ENCODE data around the gene RPL13A. TPM values are rescaled to one million over a fixed set of nuclear protein-coding genes. Genes with fewer than 3 reads are reported as not detected.
"Not testable (repeated sequence)": the region's sequence is repeated elsewhere in the genome, so short reads cannot be mapped to it uniquely, and the experiment has no call there.

Gene RPL13A
- total RNA-seq, 2 donors from 2014 or later = 4,147 to 5,288 TPM

DNA sequence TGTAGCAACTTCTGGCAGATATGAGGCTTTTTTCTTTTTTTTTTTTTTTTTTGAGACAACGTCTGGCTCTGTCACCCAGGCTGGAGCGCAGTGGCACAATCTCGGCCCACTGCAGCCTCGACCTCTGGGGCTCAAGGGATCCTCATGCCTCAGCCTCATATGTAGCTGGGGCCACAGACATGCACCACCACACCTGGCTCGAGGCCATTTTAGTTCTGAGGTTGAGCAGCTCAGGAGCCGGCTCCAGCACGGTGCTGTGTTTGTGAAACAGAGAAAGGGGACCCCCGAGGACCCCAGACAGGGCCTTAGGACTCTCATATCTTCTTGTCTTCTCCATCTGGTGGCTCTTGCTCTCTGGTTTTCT lies 16.8 kb upstream of the RPL13A start:
- H3K9me3 Mint-ChIP-seq = no peaks in the 10 kb centered on the region
- DNase-seq (ENCODE audit: low spot score in 2 of 2) (no peak), ATAC-seq (no peak)
- H3K36me3 Mint-ChIP-seq = peaks cover under 1 to 6% of the 10 kb centered on the region in 2 donors
- peak overlapping the region; percentile 81 to 90 for H3K27ac Mint-ChIP-seq

DNA sequence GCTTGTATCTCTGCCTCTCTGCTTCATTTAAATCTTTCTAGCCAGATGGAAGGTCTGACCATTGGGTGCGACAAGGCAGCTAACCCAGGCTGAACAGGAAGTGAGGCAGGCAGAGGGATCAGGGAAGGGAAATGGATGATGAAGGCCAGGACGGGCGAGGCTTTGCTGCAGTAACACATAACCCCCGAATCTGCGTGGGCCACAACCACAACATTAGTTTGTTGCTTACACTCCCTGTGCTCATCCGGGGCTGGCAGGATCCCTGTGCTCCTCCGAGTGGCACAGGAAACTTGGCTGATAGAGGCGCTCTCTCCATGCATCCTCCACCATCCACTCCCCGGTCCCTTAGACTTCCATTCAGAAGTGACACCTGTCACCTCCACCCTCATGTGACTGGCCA lies 14.5 kb upstream of the RPL13A start:
- DNase-seq (ENCODE audit: low spot score in 2 of 2) (no peak), ATAC-seq (no peak)
- H3K27ac Mint-ChIP-seq = peak overlapping the region; percentile 91 to 92
- H3K36me3 Mint-ChIP-seq = peaks cover 5 to 16% of the 10 kb centered on the region in 2 donors
- H3K9me3 Mint-ChIP-seq = no peaks in the 10 kb centered on the region

DNA sequence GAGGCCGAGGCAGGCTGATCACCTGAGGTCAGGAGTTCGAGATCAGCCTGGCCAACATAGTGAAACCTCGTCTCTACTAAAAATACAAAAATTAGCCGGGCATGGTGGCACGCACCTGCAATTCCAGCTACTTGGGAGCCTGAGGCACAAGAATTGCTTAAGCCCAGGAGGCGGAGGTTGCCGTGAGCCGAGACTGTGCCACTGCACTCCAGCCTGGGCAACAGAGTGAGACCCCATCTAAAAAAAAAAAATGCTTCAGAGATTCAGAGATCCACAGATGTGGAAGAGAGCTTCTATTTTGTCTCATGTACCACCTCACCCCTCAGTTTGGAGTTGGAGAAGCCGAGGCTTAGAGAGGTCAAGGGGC lies 13.9 kb upstream of the RPL13A start:
- H3K36me3 Mint-ChIP-seq = peaks cover 5 to 16% of the 10 kb centered on the region in 2 donors
- H3K9me3 Mint-ChIP-seq; DNase-seq (ENCODE audit: low spot score in 2 of 2); ATAC-seq: not testable (repeated sequence)
- peak overlapping the region; percentile 88 to 91 for H3K27ac Mint-ChIP-seq

DNA sequence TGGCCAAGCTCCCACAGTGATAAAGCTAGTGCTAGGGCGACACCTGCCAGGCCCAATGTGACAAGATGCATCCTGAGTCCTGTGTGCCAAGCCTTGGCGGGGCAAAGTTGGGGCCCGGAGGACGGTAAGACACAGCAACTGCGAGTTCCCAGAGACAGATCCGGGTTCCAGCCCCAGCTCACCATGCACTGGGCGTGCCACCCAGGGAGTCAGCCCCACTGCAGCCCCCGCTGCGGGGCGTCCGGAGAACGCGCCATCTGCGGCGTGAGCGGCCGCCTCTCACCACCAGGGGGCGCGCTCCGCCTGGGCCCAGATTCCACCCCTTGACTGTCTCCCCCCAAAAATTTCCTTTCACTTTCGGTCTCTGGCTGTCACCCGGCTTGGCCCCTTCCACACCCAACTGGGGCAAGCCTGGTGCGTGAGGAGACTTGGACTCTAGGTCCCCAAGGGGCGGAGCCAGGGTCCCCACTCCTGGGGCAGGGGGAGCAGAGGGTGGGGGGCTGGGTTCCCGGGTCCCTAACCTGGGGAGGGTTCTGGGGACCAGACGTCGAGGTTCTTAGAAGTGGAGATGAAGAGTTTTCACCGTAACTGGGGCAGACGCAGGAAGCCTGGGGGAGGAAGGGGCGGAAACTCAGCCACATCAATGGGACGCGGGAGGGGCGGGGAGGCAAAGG lies 13.4 kb upstream of the RPL13A start, which contains the start of gene FLT3LG:
TSS of gene FLT3LG (plus strand) at position 348 of the 674 bp plus-strand sequence. CDS start 425 bp downstream, outside the sequence.
- Mint-ChIP-seq H3K36me3 (peaks cover 5 to 14% of the 10 kb centered on the region in 2 donors), H3K9me3 (no peaks in the 10 kb centered on the region), H3K27ac (peak within 1 kb of the TSS; percentile 88 to 91)
- ATAC-seq (peak; percentile 46 to 77), DNase-seq (ENCODE audit: low spot score in 2 of 2) (peak; percentile 88 to 95)

DNA sequence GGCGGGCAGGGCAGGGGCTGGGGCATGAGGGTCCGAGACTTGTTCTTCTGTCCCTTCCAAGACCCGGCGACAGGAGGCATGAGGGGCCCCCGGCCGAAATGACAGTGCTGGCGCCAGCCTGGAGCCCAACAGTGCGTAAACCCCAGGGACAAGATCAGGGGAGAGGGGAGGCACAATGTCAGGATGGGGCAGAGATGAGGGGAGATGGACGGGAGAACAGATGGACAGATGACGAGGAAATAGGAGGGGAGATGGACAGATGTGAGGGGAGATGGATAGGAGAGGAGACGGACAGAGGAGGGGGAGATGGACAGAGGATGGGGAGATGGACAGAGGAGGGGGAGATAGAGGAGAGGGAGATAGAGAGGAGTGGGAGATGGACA lies 12.9 kb upstream of the RPL13A start:
- no peak for DNase-seq (ENCODE audit: low spot score in 2 of 2)
- ATAC-seq = no peak
- H3K36me3 Mint-ChIP-seq = peaks cover 5 to 16% of the 10 kb centered on the region in 2 donors
- no peaks in the 10 kb centered on the region for H3K9me3 Mint-ChIP-seq
- H3K27ac Mint-ChIP-seq = peak overlapping the region; percentile 77 to 91

DNA sequence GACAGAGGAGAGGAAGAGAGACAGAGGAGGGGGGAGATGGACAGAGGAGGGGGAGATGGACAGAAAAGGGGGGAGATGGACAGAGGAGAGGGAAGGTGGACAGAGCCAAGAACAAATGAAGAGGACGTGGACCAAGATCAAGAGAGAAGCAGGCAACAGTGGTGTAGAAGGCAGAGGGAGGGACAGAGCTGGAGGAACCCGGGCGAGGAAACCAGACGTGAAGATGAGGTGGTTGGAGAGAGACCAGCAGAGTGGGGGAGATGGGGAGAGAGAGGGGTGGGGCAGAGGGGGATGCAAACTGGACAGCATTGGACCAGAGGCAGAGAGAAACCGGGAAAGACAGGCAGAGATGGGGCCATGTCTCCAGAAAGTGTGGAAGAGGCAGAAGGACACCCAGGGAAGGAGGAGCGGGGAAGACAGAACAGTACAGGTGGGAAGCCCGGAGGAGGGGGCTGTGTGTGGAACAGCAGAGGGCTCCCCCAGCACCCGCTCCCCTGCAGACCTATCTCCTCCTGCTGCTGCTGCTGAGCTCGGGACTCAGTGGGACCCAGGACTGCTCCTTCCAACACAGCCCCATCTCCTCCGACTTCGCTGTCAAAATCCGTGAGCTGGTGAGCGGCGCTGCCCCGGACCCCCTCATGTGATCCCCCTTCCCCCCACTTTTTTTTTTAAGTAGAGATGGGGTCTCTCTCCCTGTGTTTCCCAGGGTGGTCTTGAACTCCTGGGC lies 12.1 kb upstream of the RPL13A start:
- ATAC-seq = peak in 1 of 2 donors; percentile 3
- no peaks in the 10 kb centered on the region for H3K9me3 Mint-ChIP-seq
- peaks cover 5 to 16% of the 10 kb centered on the region in 2 donors for H3K36me3 Mint-ChIP-seq
- peak overlapping the region; percentile 88 to 91 for H3K27ac Mint-ChIP-seq
- DNase-seq (ENCODE audit: low spot score in 2 of 2) = no peak

DNA sequence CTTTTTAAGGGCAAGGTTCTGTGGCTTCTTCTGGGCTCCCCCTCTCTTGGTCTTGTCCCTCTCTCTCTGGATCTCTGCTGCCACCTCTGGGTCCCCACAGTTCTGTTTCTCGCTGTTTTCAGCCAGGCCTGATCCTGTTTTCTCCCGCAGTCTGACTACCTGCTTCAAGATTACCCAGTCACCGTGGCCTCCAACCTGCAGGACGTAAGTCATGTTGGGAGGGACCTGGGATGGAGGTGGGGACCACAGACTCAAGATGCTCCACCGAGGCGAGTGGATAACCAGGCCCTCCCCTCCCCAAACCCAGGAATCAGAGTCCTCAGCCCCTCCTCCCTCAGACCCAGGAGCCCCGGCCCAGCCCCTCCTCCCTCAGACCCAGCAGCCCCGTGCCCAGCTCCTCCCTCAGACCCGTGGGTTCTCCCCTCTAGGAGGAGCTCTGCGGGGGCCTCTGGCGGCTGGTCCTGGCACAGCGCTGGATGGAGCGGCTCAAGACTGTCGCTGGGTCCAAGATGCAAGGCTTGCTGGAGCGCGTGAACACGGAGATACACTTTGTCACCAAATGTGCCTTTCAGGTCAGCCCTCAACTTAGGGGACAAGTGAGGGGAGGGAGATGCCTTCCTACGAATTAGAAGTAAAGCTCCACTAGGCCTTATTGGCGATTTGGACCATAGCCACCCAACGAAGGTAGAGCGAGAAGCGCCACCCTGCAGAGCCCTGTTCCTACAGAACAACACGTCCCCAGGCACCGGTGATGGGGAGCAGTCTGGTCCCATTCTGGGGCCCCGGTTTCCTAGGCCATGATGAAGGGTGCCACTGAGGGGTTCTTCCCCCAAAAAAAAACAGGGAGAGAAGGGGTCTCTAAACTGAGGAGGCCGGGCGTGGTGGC lies 11.2 kb upstream of the RPL13A start:
- Mint-ChIP-seq H3K36me3 (peaks cover 5 to 16% of the 10 kb centered on the region in 2 donors), H3K27ac (peak overlapping the region; percentile 88 to 91), H3K9me3 (no peaks in the 10 kb centered on the region)
- DNase-seq (ENCODE audit: low spot score in 2 of 2) (peak; percentile 82 to 84), ATAC-seq (peak; percentile 75 to 76)

DNA sequence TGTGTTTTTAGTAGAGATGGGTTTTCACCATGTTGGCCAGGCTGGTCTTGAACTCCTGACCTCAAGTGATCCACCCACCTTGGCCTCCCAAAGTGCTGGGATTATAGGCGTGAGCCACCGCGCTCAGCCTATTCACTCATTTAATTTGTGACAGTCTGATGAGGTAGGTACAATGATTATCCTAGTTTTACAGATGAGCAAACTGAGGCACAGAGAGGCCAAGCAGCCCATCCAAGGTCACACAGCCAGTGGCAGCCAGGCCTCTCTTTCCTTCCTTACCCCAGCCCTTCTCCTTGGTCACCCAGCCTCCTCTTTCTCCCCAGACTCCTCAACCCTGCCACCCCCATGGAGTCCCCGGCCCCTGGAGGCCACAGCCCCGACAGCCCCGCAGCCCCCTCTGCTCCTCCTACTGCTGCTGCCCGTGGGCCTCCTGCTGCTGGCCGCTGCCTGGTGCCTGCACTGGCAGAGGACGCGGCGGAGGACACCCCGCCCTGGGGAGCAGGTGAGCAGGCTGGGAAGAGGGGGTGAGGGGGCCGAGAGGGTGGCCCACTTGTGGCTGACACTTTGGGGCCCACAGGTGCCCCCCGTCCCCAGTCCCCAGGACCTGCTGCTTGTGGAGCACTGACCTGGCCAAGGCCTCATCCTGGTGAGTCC lies 7.3 kb upstream of the RPL13A start:
- ATAC-seq (no peak), DNase-seq (ENCODE audit: low spot score in 2 of 2) (no peak)
- Mint-ChIP-seq H3K9me3 (no peaks in the 10 kb centered on the region), H3K27ac (no peak overlapping the region), H3K36me3 (peaks cover 5 to 23% of the 10 kb centered on the region in 2 donors)

DNA sequence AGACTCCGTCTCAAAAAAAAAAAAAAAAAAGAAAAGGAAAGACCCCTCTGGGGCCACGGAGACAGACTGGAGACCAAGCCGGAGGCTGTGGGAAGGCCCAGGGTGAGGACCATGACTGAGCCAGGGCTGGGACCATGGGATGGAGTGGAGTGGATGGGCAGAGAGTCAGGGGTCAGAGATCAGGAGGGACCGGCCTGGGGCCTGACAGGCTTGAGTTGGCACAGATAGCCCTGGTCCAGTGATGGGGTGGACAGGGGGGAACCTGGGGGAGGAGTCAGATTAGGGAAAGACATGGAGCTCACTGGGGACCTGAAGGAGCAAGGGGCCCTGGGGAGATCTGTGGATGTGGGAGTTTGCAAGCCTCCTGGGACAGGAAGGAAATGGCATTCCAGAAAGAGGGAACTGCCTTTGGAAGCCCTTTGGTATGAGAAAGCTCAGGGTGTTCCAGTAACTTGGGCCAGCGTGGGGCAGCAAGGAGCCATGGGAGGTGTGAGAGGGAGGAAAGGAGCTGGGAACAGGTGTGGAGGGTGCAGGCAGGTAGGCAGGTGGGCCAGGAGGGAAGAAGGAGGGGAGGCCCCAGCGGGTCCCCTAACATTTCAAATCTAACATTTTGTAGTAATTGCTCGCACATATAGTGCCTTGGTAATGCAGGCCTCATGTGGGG lies 6.3 kb upstream of the RPL13A start:
- Mint-ChIP-seq H3K9me3 (no peaks in the 10 kb centered on the region), H3K36me3 (peaks cover 2 to 19% of the 10 kb centered on the region in 2 donors), H3K27ac (peak overlapping the region in 1 of 2 donors; percentile 95)
- ATAC-seq (no peak), DNase-seq (ENCODE audit: low spot score in 2 of 2) (no peak)

DNA sequence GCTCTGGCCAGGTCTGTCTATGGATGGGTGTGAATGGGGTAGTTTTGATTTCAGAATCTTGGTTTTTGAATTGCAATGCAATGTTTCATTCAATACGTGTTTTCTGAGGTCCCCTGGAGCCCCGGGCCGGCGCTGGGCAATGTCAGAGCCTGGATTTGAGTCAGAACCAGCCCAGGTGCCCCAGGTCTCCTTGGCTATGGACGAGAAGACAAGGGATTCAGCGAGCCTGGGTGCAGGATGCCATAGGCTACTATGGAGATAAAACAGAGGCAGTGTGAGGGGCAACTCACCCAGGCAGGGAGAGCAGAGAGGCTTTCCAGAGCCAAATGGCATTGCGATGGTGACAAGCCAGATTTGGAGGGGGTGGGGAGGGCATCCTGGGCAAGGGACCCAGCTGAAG lies 1.2 kb upstream of the RPL13A start:
- ATAC-seq (no peak), DNase-seq (ENCODE audit: low spot score in 2 of 2) (no peak)
- Mint-ChIP-seq H3K36me3 (peaks cover 46 to 52% of the 10 kb centered on the region in 2 donors), H3K9me3 (no peaks in the 10 kb centered on the region), H3K27ac (peak overlapping the region; percentile 92 to 100)

DNA sequence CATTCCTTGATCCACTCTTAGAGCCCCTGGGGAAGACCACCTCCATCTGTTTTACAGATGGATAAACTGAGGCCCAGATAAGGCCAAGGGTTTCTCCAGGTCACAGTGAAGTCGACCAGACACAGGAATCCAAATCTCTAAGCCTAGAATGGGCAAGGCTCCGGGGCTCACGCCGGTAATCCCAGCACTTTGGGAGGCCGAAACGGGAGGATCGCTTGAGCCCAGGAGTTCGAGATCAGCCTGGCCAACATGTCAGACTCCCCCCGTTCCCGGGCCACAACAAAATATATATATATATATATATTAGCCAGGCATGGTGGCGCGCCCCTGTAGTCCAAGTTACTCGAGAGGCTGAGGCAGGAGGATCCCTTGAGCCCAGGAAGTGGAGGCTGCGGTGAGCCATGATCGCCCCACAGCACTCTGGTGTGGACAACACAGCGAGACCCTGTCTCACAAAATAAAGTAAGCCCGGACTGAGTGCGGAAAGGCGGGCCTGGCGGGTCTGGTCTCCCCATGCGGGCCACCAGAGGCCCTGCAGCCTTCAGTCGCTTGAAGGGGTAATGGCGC lies 615 bp upstream of the RPL13A start:
- Mint-ChIP-seq H3K27ac (peak overlapping the region; percentile 100), H3K9me3 (no peaks in the 10 kb centered on the region), H3K36me3 (peaks cover 46 to 54% of the 10 kb centered on the region in 2 donors)
- ATAC-seq = no peak
- no peak for DNase-seq (ENCODE audit: low spot score in 2 of 2)

DNA sequence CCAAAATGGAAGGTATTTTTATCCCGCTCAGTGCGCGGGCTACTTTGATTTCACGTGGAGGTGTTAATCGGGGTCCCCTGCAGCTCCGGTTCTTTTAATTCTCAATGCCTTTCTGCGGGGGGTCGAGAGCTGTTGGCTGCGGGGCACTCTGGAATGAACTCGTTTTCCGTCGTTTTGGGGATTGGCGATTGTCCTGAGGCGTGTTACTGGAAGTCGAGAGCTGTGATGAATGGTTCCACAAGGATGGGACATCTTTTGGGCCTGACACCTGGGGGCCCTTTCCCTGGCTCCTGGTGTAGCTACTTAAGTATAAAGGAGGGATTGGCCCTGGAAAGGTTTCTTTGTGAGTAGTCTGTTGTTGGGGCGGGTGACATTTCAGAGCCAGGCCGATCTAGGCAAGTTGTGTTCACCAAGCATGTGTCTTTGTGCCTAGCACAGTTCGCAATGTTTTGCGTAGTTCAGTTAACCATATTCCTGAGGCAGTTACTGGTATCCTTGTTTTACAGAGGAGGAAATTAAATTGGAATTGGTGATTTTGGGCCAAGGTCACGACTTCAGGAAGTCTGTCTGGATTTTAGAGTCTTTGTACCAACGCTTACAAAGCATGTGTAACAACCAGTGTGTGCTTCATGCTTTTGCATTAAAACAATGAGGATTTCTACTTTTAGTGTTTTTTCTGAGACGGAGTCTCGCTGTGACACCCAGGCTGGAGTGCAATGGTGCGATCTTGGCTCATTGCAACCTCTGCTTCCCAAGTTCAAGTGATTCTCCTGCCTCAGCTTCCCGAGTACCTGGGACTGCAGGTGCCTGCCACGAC lies 846 bp downstream of the RPL13A start:
- DNase-seq (ENCODE audit: low spot score in 2 of 2) (no peak), ATAC-seq (no peak)
- peaks cover 46 to 66% of the 10 kb centered on the region in 2 donors for H3K36me3 Mint-ChIP-seq
- peak overlapping the region; percentile 100 for H3K27ac Mint-ChIP-seq
- H3K9me3 Mint-ChIP-seq = no peaks in the 10 kb centered on the region

DNA sequence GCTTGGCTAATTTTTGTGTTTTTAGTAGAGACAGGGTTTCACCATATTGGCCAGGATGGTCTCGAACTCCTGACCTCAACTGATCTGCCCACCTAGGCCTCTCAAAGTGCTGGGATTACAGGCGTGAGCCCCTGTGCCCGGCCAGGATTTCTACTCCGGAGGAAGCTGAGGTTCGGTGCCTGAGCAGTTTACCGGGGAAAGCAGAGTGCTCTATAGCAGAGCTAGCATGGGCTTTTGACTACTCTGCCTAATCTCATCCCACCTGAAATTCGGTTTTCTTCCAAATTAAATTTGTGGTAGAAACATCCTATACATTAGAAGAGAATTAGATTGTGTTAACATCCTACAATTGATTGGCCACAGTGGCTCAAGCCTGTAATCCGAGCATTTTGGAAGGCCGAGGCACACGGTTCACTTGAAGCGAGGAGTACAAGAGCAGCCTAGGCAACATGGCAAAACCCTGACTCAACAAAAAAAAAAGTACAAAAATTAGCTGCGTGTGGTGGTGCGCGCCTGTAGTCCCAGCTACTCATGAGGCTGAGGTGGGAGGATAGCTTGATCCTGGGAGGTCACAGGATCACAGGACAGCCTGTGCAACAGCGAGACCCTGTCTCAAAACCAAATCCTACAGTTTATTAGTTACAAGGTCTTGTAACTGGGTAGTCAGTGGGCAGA lies 1.6 kb downstream of the RPL13A start:
- Mint-ChIP-seq H3K36me3 (peaks cover 46 to 63% of the 10 kb centered on the region in 2 donors), H3K9me3 (no peaks in the 10 kb centered on the region), H3K27ac (peak overlapping the region; percentile 100)
- ATAC-seq = no peak
- DNase-seq (ENCODE audit: low spot score in 2 of 2) = no peak

DNA sequence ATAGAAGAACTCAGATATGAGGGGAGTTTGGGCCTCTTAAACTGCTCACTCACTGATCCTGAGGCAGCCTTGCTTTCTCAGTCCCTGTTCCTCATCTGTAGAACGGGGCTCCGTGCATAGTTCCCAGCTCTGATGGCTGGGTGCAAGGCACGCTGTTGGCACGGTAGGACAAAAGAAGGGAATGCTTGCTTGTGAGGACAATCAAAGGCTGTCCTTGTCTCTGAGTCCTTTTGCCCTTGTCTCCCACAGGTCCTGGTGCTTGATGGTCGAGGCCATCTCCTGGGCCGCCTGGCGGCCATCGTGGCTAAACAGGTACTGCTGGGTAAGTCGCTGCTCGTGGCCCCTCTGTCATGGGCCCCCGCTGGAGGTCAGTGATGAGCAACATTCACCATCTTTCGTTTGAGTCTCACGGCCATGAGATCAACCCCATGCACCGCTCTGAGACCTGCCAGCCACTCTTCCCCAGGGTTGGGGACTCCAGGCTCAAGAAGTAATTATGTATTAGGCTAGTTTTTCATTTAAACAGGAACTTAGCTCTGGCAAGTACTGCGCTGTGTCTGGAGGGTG lies 2.3 kb downstream of the RPL13A start:
- H3K9me3 Mint-ChIP-seq = no peaks in the 10 kb centered on the region
- no peak for DNase-seq (ENCODE audit: low spot score in 2 of 2)
- peak overlapping the region; percentile 100 for H3K27ac Mint-ChIP-seq
- H3K36me3 Mint-ChIP-seq = peaks cover 46 to 63% of the 10 kb centered on the region in 2 donors
- no peak for ATAC-seq
